Stomach (tissue), 9 donors: Measurements from ENCODE around the gene LYPD6. TPM values are rescaled to one million over a fixed set of nuclear protein-coding genes. Genes with fewer than 3 reads are reported as not detected.
A peak's percentile ranks its signal among the peaks of the same experiment; 100 is the strongest.
"Not testable (repeated sequence)": the region's sequence is repeated elsewhere in the genome, so short reads cannot be mapped to it uniquely, and the experiment has no call there.

Experiments used
- DNase-seq, 2 donors: peaks; one replicate each; pipeline versions ENCODE4 v3.0.0 to v3.0.0-alpha.2; 2013 to 2019
- H3K27ac ChIP-seq, 5 donors: fragments of 200-600 bp in 4 of 5; sonication (generic) in 4 of 5; one replicate each; pipeline ENCODE4 v1.5.1; 2013 to 2019; ENCODE audit warnings: mild to moderate bottlenecking in 1 of 5, moderate library complexity in 1 of 5
- H3K27me3 ChIP-seq, 3 donors: fragments of 200-600 bp; sonication (generic); one replicate each; pipeline ENCODE4 v1.5.1; 2017 to 2019; ENCODE audit warnings: mixed run types in 1 of 3
- H3K36me3 ChIP-seq, 4 donors: fragments of 200-600 bp; sonication (generic); 1 replicate in 3 of 4; 2 replicates in 1 of 4; pipeline ENCODE4 v1.5.1; 2016 to 2019
- H3K4me1 ChIP-seq, 4 donors: fragments of 200-600 bp; sonication (generic); one replicate each; pipeline ENCODE4 v1.5.1; 2016 to 2019
- H3K4me3 ChIP-seq, 4 donors: fragments of 200-600 bp; sonication (generic) in 3 of 4; one replicate each; pipeline ENCODE4 v1.5.1; 2016 to 2019; ENCODE audit warnings: mild to moderate bottlenecking in 1 of 4
- H3K9me3 ChIP-seq, 4 donors: fragments of 200-600 bp; sonication (generic); one replicate each; pipeline ENCODE4 v1.5.1; 2016 to 2019
- EP300 ChIP-seq: sonication (generic); formaldehyde crosslinking; IDR thresholded peaks from one replicate; pipeline ENCODE4 v1.6.1; 2017; ENCODE audit warnings: antibody characterized with exemption
- POLR2A ChIP-seq, 4 donors: fragments of 450-650 bp; IDR thresholded peaks; one replicate each; pipeline ENCODE4 v1.6.1; 2016; ENCODE audit warnings: antibody characterized with exemption in 4 of 4, control low read depth in 2 of 4, mild to moderate bottlenecking in 1 of 4, moderate library complexity in 1 of 4
- POLR2AphosphoS5 ChIP-seq, 3 donors: sonication (generic); formaldehyde crosslinking; IDR thresholded peaks; one replicate each; pipeline ENCODE4 v1.6.1; 2016; ENCODE audit warnings: antibody characterized with exemption in 3 of 3
- WGBS, 5 donors: extraction: QIAGEN DNeasy Blood & Tissue Kit in 3 of 5; methylation state at CpG; one replicate each; pipeline versions ENCODE4 v1.1.5 to v1.1.7; 2013 to 2018; 5-methylcytosine and 5-hydroxymethylcytosine counted together
- intact Hi-C: fragments of 100-400 bp; cut with DNase I; formaldehyde crosslinking; loops from one replicate; pipeline ENCODE4 v1.15.1; 2023; ENCODE audit warnings: low total_unique reads
- polyA plus RNA-seq, 3 donors: library from polyadenylated mRNA; stranded (reverse); fragments of 200-250 nt; gene quantifications; one replicate each; pipeline ENCODE4 v1.2.3, GENCODE V29; 2013
- total RNA-seq, 5 donors: library from RNA; depleted of rRNA; stranded (reverse); fragments of >200 nt; gene quantifications; one replicate each; pipeline versions ENCODE4 v1.1.0 to v1.2.3, GENCODE V29; 2014 to 2016
- TF ChIP-seq, protein P1 (sequence below), 7 experiments: fragments of 450-650 bp in 4 of 7; fragments of 200-600 bp in 3 of 7; sonication (generic) in 3 of 7; IDR thresholded peaks; one replicate each; pipeline ENCODE4 v1.5.1; 2016 to 2019; ENCODE audit warnings: antibody characterized with exemption in 7 of 7, control low read depth in 2 of 7, mild to moderate bottlenecking in 1 of 7
- donor health status: healthy with polysubstance abuse.
- donor health status: Bipolar disorder and iron deficiency.
- donor health status: healthy.

LYPD6 gene
- total and polyA plus RNA-seq, 8 donors = 0.45 to 9.7 (median 2.6) TPM; not detected in 2

DNA sequence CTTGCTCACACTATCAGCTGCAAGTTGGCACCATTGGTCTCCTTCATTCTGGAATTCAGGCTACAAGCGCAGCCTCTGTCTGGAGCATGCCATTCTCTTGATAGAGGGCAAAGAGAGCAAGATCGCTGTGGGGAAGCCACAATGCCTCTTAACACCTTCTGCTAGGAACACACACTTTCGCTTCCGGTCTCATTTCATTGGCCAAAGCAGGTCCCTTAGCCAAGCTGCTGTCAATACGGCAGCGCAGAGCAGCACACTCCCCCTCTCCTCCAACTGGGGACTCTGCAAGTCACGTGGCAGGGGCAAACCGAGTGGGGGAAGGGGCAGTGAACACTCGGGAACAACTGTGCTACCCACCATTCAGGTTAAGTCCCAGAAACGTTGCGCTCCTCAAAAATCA is 159.1 kb downstream of the LYPD6 start:
- no peaks in the 10 kb centered on the region for H3K9me3 ChIP-seq
- no peak for DNase-seq
- no peak for TF ChIP-seq POLR2AphosphoS5 (IDR thresholded peaks at IDR 0.05)
- TF ChIP-seq, protein P1, sequence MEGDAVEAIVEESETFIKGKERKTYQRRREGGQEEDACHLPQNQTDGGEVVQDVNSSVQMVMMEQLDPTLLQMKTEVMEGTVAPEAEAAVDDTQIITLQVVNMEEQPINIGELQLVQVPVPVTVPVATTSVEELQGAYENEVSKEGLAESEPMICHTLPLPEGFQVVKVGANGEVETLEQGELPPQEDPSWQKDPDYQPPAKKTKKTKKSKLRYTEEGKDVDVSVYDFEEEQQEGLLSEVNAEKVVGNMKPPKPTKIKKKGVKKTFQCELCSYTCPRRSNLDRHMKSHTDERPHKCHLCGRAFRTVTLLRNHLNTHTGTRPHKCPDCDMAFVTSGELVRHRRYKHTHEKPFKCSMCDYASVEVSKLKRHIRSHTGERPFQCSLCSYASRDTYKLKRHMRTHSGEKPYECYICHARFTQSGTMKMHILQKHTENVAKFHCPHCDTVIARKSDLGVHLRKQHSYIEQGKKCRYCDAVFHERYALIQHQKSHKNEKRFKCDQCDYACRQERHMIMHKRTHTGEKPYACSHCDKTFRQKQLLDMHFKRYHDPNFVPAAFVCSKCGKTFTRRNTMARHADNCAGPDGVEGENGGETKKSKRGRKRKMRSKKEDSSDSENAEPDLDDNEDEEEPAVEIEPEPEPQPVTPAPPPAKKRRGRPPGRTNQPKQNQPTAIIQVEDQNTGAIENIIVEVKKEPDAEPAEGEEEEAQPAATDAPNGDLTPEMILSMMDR (IDR thresholded peaks at IDR 0.05) = no peak
- no peak for TF ChIP-seq EP300
- TF ChIP-seq POLR2A (IDR thresholded peaks at IDR 0.05) = no peak
- peaks cover 0 to 8% (median 3%) of the 10 kb centered on the region in 4 donors for H3K4me1 ChIP-seq
- H3K27me3 ChIP-seq = peaks cover 0 to 4% (median 0%) of the 10 kb centered on the region in 3 donors
- H3K4me3 ChIP-seq = no peak overlapping the region
- H3K36me3 ChIP-seq = no peaks in the 10 kb centered on the region
- H3K27ac ChIP-seq = no peak overlapping the region
- 62 to 67% (median 64%) methylated on average over 11 of the region's 11 CpGs for WGBS, 5 donors
- intact Hi-C loops = no loop called here

DNA sequence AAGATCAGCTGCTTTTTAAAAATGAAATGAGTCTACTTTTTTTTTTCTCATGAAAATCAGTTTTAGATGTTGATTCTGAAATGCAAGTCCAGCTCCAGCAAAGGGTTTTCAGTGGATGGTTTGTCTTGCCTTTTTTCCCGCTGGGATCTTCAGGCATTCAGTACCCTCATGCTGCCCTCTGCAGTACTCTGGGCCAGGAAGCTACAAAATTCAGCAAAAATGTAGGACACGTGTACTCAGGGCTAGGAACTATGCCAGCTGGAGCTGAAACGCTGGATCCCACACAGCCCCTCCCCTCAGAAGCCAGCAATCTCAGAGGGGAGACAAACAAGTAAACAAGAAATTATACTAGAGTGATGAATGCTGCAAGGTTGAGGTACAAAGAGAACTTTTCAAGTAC is 159.9 kb downstream of the LYPD6 start:
- Histone ChIP-seq H3K36me3 (no peaks in the 10 kb centered on the region), H3K9me3 (peaks cover 0 to 2% (median 0%) of the 10 kb centered on the region in 4 donors), H3K4me3 (no peak overlapping the region), H3K27me3 (peaks cover 0 to 4% (median 0%) of the 10 kb centered on the region in 3 donors), H3K27ac (no peak overlapping the region), H3K4me1 (peaks cover 0 to 8% (median 3%) of the 10 kb centered on the region in 4 donors)
- TF ChIP-seq EP300 = no peak
- TF ChIP-seq POLR2AphosphoS5 (IDR thresholded peaks at IDR 0.05) = no peak
- no peak for TF ChIP-seq POLR2A (IDR thresholded peaks at IDR 0.05)
- TF ChIP-seq, protein P1 (IDR thresholded peaks at IDR 0.05) = no peak
- DNase-seq = peak in 1 of 2 donors; percentile 55
- intact Hi-C loops = no loop called here
- WGBS, 5 donors = 17 to 31% (median 28%) methylated on average over 3 of the region's 3 CpGs

DNA sequence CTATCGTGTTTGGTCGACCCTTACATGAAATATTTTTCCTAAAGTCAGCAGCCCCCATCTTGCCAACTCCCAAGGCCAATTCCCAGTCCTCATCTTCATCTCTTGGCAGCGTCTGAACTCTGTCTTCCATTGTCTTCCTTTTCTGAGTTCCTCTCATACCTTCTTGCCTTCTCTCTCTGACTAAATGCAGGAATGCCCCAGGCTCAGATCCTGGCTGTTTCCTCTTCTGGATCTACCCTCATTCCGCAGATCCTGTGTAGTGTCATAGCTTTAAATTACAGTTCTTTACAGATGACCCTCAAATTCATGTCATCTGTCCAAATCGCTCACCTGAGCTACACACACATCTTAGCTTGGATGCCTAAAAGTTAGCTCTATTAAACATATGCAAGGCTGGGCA is 162.5 kb downstream of the LYPD6 start:
- TF ChIP-seq, protein P1 (IDR thresholded peaks at IDR 0.05) = no peak
- TF ChIP-seq POLR2A (IDR thresholded peaks at IDR 0.05) = no peak
- no peak for TF ChIP-seq POLR2AphosphoS5 (IDR thresholded peaks at IDR 0.05)
- TF ChIP-seq EP300 = no peak
- intact Hi-C loops = no loop called here
- Histone ChIP-seq H3K27ac (no peak overlapping the region), H3K4me3 (no peak overlapping the region), H3K36me3 (no peaks in the 10 kb centered on the region), H3K9me3 (peaks cover 0 to 4% (median 0%) of the 10 kb centered on the region in 4 donors), H3K27me3 (peaks cover 0 to 4% (median 0%) of the 10 kb centered on the region in 3 donors), H3K4me1 (peaks cover 0 to 8% (median 3%) of the 10 kb centered on the region in 4 donors)
- no peak for DNase-seq
- WGBS, 5 donors = 87 to 92% (median 91%) methylated on average over 5 of the region's 5 CpGs

DNA sequence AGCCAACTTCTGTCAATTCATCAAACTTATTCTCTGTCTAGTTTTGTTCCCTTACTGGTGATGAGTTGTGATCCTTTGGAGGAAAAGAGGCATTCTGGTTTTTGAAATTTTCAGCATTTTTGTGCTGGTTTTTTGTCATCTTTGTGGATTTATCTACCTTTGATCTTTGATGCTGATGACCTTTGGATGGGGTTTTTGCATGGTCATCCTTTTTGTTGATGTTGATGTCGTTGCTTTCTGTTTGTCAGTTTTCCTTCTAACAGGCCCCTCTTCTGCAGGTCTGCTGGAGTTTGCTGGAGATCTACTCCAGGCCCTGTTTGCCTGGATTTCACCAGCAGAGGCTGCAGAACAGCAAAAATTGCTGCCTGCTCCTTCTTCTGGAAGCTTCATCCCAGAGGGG is 168.8 kb downstream of the LYPD6 start:
- not testable (repeated sequence) for DNase-seq
- 67 to 82% (median 74%) methylated on average over 1 of the region's 1 CpG for WGBS, 5 donors

DNA sequence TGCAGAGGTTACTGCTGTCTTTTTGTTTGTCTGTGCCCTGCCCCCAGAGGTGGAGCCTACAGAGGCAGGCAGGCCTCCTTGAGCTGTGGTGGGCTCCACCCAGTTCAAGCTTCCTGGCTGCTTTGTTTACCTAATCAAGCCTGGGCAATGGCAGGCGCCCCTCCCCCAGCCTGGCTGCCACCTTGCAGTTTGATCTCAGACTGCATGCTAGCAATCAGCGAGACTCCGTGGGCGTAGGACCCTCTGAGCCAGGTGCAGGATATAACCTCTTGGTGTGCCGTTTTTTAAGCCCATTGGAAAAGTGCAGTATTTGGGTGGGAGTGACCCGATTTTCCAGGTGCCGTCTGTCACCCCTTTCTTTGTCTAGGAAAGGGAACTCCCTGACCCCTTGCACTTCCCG is 176.4 kb downstream of the LYPD6 start:
- H3K9me3 ChIP-seq, H3K27me3 ChIP-seq, H3K36me3 ChIP-seq, intact Hi-C loops, DNase-seq, H3K4me3 ChIP-seq, H3K4me1 ChIP-seq, H3K27ac ChIP-seq: not testable (repeated sequence)
- WGBS, 5 donors = 46 to 73% (median 62%) methylated on average over 7 to 8 of the region's 8 CpGs

More for the DNA sequence above, 168.8 kb downstream of the LYPD6 start:
- H3K4me1 ChIP-seq, H3K27ac ChIP-seq, H3K36me3 ChIP-seq, intact Hi-C loops, H3K4me3 ChIP-seq, H3K27me3 ChIP-seq: not testable (repeated sequence)
- peaks cover 0 to 23% (median 0%) of the 10 kb centered on the region in 4 donors for H3K9me3 ChIP-seq
